Activated CD8-positive, alpha-beta memory T cell treated with anti-CD3 and anti-CD28 coated beads, Interleukin-2, amount 50 U/mL, for 1 hour (primary cell): ENCODE measurements around the gene AVL9.
"Not testable (repeated sequence)": the region's sequence is repeated elsewhere in the genome, so short reads cannot be mapped to it uniquely, and the experiment has no call there.

Experiments used
- DNase-seq: peaks from one replicate; pipeline ENCODE4 v3.0.0-alpha.2; 2020; ENCODE audit errors: extremely low read depth

The AVL9 gene

DNA sequence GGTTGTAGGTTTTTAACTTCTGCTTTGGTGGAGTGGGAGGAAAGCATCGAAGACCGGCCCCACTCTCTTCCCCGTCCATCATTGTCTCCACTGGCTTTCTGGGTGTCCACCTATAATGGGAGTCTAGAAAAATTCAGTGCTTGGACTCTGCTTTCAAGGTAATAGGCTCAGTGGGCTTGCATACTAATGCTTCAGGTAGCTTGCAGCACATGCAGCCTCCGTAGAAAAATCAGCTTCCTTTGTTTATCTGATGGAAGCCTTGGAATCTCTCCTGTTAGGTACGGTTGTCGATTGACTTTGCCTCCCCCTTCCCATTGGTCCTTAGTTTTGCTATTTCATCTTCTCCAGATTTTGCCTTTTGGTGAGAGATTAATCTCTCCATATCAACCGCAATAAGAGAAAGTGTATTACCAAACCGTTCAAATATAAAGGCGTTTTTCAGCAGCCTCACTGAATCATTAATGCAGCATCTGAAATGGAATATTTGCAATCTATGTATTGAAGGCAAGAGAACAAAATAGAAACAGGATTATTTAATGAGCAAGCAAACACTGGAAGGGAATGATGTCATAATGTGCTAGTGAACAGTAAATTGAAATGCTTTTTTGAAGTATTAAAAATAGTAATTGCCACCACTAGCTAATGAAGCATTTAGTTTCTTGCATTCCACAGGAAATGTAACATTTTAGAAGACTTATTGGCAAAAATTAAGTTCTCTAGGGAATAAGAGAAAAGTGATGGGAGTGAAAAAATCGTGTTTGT, 944 bp downstream of the AVL9 start:
- DNase-seq = no peak

DNA sequence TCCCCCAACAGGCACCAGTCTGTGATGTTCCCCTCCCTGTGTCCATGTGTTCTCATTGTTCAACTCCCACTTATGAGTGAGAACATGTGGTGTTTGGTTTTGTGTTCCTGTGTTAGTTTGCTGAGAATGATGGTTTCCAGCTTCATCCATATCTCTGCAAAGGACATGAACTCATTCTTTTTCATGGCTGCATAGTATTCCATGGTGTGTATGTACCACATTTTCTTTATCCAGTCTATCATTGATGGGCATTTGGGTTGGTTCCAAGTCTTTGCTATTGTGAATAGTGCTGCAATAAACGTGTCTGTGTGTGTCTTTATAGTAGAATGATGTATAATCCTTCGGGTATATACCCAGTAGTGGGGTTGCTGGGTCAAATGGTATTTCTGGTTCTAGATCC, 4.5 kb downstream of the AVL9 start:
- DNase-seq = not testable (repeated sequence)

DNA sequence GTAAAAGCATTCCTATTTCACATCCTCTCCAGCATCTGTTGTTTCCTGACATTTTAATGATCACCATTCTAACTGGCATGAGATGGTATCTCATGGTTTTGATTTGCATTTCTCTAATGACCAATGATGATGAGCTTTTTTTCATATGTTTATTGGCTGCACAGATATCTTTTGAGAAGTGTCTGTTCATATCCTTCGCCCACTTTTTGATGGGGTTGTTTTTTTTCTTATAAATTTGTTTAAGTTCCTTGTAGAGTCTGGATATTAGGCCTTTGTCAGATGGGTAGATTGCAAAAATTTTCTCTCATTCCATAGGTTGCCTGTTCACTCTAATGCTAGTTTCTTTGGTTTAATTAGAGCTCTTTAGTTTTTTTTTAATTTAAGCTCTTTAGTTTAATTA, 4.9 kb downstream of the AVL9 start:
- not testable (repeated sequence) for DNase-seq

DNA sequence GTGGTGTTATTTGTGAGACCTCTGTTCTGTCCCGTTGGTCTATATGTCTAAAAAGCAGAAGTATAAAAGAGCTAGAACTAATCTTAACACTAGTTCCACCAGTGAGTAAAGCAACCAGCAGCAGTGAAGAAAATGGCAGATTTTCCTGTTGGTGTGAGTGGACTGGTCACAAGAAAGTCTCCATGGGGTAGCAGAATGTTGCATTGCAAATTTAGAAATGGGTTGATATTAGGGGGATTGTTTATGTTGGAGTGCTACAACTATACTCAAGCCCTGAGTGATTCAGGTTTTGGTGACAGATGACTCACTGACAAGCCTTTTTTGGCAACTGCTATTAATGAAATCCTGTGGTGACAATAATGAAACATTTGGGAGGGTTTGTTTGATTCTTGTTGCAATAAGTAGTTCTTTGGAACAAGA, 5.6 kb downstream of the AVL9 start:
- DNase-seq = no peak

DNA sequence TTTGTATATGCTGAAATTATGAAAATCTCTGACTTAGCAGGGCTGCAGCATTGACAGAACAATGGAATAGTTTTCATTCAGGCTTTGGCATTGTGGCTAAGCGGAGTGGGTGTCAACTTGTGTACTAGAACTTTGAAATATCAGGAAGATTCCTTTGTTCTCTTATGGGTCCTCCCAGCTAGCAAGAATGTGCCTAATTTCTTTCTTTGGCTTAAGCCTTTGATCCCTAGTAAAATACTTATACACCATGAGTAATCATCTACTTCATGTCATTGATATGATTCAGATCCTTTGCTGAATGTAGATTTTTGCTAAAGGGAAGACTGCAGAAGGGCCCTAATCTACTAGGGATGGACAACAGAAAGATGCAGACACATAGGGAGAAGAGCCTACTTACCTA, 6.2 kb downstream of the AVL9 start:
- no peak for DNase-seq

DNA sequence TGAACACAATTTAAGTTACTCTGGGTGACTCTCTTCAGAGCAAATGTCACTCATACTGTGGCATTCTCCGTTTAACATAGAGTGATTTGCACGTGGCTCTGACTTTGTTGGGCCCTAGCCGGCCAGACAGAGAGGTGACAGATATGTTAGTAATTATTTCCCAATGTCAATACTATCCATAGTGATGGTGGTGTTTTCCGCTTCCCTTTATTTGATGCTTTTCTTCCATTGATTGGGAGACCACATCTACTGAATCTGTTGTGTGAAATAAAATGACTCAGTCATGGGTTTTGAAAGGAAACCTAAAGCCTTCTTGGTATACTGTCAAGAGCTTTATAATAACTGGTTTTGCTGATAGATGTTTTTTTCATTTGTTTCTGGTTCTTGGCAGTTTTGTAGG, 7.4 kb downstream of the AVL9 start:
- no peak for DNase-seq

DNA sequence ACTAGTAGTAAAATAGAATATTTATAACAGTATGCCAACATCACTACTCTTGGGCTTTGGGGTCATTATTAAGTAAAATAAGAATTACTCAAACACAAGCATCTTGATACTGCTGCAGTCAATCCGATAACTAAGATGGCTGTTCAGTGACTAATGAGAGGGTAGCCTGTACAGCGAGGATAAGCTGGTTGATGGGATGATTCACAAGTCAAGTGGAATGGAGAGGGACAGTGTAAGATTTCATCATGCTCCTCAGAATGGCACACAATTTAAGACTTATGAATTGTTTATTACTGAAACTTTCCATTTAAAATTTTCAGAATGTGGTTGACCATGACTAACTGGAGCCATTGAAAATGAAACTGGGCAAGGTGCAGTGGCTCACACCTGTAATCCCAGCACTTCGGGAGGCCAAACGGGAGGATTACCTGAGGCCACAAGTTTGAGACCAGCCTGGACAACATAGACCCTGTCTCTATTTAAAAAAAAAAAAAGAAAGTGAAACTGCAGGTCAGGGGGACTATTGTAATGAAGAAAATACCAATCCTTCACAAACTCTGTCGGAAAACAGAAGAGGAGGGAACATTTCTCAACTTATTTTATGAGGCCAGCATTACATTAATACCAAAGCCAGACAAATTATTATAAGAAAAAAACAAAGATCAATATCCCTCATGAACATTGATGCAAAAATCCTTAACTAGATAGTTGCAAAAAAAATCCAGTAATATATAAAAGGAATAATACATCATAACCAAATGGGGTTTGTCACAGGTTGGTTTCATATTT, 11.2 kb downstream of the AVL9 start:
- no peak for DNase-seq

DNA sequence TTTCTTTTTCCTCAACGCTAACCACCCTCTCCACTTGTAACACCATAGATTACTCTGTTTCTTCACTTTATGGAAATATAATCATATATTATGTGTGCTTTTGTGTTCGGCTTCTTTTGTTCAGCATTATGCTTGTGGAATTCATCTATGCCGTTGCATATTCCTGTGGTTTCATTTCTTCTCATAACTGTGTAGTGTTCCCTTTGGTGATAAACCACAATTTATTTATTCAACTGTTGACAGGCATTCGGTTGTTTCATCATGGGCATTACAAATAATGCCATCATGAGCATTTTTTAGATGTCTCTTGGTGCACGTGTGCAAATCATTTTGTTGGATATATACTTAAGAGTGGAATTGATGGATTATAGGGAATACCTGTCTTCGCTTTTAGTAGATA, 12.1 kb downstream of the AVL9 start:
- no peak for DNase-seq

DNA sequence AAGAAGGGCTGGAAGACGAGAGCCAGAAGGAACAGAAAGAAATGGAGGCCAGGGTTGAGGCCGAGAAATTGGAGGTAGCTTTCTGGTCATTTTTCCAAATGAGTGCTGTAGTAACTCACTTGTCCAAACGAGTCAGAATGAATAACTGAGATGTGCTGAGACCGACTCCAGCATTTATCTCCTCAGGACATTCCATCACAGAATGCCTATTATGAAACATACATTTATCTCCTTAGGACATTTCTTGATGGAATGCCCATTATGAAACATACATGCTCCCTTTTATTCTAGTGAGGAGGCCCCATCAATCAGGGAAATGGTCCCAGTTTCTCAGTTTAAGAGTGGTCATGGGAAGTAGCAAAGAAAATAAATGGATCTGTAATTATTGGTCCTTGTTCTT, 16.5 kb downstream of the AVL9 start:
- no peak for DNase-seq

DNA sequence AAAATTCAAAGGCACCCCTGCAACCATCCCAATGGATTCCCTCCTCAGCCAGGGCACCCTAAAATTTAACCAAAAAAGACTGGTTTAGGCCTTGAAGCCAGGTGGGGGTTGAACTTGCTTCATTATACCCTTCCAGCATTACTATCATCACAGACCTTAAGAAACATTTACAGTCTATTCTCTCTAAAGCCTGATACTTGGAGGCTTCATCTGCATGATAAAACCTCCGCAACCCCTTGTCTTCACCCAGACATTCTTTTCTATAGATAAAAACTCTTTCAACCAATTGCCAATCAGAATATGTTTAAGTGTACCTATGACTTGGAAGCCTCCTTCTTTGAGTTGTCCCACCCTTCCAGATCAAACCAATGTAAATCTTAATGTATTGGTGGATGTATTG, 17.9 kb downstream of the AVL9 start:
- no peak for DNase-seq

DNA sequence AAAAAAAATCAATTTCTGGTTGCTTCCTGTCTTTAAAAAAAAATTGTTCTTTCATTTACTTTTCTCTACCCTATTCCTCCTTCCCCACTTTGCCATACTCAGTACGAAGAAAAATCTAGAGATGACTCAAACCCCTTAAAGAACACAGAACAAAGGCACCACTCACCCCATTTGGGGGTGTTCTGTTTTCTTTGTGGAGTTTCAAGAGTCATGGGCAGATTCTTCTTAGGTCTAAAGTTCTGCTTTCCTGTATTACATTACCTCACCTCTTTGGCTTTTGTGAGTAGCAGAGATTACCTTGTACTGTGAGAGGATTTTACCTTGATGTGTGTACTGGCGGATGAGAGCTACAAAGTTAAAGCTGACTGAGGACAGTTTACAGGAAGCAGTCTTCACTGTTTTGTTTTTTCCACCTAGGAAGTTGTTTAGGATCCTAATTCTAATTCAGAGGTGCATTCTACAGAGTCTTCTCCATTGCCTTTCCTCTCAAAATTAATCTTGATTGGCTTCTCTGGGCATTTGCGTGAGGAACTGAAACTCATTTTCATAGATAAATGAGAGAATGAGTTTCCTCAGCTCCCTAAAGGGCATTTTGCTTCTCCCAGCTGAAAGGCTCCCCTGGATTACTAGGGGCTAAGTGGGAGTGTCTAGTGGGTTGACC, 20.7 kb downstream of the AVL9 start:
- no peak for DNase-seq

DNA sequence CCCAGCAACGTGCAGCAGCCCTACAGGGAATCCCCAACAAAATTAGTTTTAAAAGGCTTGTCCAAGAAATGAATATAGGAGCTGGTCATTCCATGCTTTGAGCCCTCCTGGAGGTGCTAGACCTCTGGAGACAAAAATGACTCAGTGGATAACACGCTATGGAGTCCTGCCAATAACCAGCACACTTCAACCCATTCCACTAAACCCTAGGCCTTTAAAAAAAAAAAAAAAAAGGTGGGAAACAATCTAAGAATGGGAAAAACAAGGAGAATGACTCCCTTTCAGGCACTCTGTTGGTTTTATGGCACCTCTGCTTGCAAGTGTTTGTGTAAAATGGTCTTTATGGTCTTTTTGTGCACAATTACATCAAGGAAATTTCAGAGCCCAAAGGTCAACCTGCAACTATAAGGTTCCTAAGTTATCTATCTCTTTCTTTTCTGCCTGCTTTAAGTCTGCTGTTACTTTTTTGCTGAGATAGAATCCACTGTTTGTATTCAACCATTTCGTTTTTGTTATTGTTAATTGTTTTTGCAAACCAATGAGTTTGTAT, 21.3 kb downstream of the AVL9 start:
- DNase-seq = no peak

DNA sequence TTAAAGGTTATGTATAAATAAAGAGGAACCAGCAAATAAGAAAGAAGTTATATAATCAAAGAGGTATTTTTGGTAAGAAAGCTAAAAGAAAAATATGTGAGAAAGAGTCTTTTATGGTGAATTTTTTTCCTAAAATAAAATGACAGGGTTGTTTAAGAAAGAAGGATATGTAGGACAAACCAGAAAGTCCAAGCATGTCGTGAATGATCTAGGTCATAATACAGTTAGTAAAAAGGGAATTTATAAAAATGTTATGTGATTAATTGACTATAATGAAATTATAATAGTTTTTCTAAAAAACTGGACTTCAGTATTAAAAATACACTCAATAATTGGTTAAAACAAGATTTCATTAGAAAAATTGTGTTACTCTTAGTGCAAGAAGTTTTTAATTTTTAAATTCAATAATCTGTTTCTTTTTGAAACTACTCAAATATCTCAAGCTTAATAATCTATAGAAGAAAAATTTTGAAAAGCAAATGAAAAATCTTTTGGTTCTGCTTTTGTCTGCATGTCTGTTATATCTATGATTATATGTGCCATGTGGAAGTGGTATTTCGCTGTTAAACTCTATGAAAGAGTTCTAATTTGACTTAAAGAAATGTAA, 23.3 kb downstream of the AVL9 start:
- no peak for DNase-seq

DNA sequence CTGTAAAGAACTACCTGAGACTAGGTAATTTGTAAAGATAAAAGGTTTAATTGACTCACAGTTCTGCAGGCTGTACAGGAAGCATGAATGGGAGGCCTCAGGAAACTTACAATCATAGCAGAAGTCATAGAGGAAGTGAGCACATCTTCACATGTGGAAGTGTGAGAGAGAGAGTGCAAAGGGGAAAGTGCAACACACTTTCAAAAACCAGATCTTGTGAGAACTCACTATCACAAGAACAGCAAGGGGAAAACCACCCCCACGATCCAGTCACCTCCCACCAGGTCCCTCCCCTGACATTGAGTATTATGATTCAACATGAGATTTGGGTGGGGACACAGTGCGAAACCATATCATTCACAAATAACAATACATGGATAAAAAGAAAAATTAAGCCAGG, 24.5 kb downstream of the AVL9 start:
- DNase-seq = no peak

DNA sequence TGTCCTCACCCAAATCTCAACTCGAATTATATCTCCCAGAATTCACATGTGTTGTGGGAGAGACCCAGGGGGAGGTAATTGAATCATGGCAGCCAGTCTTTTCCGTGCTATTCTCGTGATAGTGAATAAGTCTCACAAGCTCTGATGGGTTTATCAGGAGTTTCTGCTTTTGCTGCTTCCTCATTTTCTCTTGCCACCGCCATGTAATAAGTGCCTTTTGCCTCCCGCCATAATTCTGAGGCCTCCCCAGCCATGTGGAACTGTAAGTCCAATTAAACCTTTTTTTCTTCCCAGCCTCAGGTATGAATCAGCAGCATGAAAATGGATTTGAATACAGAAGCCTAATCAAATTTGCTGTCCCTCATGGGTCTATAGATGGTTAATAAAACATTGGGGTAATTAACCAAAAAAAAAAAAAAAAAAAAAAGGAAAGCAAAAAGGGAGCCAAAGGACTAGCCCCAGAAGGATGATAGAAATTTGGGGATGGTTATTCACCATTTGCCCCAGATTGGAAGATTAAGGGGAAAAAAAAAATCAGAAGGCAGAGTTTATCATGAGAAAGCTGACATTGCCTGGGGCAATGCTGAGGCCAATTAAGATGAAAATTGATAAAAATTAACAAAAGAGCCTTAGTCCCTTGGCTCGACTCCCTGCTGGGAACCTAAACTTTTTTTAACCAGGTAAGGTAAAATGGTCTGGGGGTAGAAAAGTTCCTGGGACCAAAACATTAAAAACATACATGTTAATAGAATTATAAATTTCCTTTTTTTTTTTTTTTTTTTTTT, 27.6 kb downstream of the AVL9 start:
- no peak for DNase-seq

DNA sequence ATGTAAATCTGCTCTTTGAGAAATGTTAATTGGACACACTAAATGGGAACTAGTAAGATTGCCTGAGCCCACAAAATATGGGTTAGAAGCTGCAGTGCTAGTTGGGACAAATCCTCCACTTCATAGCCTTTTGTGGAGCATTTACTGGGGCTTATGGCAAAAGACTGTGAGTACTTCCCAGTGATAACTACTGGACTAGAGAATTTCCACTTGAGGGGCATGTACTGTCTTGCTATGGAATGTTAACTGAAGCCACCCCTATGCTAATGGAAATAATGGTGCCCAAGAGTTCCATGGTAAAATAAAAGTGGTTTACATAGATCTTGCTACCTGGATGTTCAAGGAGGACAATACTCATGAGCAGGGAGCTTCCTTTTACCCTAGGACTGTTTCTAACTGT, 29.3 kb downstream of the AVL9 start:
- DNase-seq = no peak

DNA sequence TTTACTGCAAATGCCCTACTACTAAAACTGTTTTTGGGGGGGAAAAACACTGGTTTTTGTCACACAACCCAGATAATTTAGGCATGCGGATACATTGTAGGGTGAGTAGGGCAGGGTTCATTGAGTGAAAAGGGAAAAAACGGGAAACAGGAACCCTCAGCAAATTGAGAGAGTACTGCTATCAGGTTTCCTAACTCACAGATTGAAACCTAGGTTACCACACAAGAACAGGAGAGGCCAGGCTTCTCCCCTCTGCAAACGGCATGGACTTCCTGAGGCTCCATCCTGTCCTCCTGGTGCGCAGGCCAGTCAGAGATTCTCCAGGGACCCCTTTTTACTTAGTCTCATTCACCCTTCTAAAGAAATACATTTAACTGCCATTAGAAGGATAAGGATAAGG, 30.6 kb downstream of the AVL9 start:
- no peak for DNase-seq

DNA sequence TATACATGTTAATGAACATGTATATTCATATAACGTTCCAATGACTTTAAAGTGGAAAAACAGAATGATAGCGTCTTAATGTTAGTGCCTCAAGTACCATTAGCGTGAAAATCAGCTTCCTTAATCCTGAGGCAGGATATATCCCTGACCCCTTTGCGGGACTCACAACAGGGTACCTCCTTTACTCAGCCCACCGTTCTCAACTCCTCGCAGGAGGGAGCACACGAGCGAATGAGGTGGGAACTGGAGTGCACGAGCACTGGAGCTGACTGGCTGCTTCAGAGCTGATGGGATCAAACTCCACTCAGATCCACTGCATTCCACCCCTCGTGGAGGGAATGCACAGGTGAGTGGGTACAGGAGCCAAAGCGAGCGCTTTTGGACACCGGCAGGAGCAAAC, 36.1 kb downstream of the AVL9 start:
- no peak for DNase-seq

DNA sequence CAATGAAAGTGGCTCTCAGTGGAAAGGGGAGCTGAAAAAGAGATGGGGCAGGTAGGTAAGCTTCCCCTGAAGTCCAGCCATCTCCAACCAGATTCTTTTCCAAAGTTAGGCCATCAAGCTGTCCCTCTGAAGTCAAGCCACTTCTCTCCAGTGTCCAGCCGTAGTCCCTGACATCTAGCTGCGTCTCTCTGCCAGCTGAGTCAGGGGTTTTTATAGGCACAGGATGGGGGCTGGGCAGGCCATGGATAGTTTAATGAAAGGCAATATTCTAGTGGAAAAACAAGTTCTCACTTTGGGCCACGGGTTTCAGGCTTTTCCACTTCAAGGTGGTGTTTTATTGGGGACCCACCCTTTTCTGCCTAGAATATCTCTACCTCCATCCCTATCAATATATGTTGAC, 36.8 kb downstream of the AVL9 start:
- no peak for DNase-seq

DNA sequence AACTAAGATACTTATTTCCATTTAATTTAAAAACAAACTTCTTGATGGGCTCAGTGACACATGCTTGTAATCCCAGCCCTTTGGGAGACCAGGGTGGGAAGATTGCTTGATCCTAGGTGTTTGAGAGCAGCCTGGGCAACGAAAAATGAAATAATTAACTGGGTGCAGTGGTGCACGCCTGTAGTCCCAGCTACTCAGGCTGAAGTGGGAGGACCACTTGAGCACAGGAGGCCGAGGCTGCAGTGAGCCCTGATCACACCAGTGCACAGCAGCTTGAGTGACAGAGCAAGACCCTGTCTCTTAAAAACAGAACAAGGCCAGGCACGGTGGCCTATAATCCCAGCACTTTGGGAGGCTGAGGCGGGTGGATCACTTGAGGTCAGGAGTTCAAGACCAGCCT, 37.4 kb downstream of the AVL9 start:
- DNase-seq = no peak

DNA sequence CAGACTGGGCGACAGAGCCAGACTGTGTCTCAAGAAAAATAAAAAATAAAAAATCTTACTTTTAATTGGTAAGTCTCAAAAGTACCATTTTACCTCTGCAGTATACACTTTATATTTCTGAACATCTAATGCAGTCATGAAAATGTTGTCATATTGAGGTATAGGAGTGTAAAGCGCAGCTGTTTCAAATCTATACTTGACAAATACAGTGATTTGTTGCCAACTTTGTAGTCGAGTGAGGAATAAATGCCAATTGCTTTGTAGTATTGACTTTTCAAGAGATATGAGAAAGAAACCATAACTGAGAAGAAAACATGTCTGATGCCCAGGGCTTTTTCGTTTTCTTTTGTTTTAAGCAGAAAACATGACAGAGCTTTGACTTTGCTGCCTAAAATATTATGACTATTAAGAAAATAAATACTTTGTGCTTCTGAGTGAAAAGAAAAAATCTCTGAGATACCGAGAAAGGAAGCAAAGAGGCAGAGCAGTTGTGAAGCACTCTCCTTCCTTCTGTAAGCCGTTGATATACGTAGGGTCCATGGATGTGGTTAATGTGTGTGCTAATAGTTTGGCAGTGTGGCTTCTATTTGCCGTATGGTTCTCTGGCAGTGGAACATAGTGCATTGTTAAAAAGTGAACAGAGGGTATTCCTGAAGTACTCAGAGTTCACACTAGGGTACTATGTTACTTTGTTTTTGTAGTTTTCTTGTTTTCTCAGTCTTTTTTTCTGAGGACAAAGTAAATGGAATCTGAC, 38.2 kb downstream of the AVL9 start:
- DNase-seq = no peak
